K562 (cell line): ENCODE data around the gene SRSF6.

Source experiments
- BHLHE40 ChIP-seq: IDR thresholded peaks from 2 replicates; pipeline ENCODE4 v1.6.1; 2011; ENCODE audit warnings: low read length, improper control_type of control experiment
- CTCF ChIP-seq, 3 experiments: IDR thresholded peaks in 2 of 3; conservative IDR thresholded peaks in 1 of 3; 2 replicates each; pipeline ENCODE4 v1.5.1; 2011 to 2012; ENCODE audit warnings: low read length in 3 of 3, mild to moderate bottlenecking in 3 of 3, control low read depth in 2 of 3, improper control_type of control experiment in 1 of 3, inconsistent platforms in 1 of 3, low read depth in 1 of 3, mixed read lengths in 1 of 3, moderate library complexity in 1 of 3; ENCODE audit not compliant: insufficient read depth in 2 of 3
- E4F1 ChIP-seq: fragments of 250-450 bp; sonication (Bioruptor Pico); IDR thresholded peaks from 2 replicates; pipeline ENCODE4 v1.5.0; 2021; ENCODE audit warnings: mild to moderate bottlenecking, borderline replicate concordance
- EZH2 ChIP-seq: IDR thresholded peaks from 2 replicates; pipeline ENCODE4 v1.6.1; 2012; ENCODE audit warnings: low read depth, mild to moderate bottlenecking, inconsistent platforms, low read length, borderline replicate concordance
- POLR2A ChIP-seq: fragments of 450-650 bp; conservative IDR thresholded peaks from 2 replicates; pipeline ENCODE4 v1.6.1; 2016
- SRF ChIP-seq, 2 experiments: fragments of 250-450, 450-650 bp in 1 of 2; sonication (Bioruptor Pico) in 1 of 2; sonication (generic) in 1 of 2; formaldehyde crosslinking; IDR thresholded peaks; 2 replicates each; pipeline versions ENCODE4 v1.5.0 to v1.5.1; 2020 to 2022; ENCODE audit warnings: mild to moderate bottlenecking in 1 of 2, missing genetic modification reagents in 1 of 2

- no peak for TF ChIP-seq E4F1 (CRISPR knock-in tag)
- no peak for TF ChIP-seq POLR2A
- no peak for TF ChIP-seq BHLHE40
- no peak for TF ChIP-seq SRF (CRISPR knock-in tag; IDR thresholded peaks at IDR 0.05)
- no peak for TF ChIP-seq CTCF (IDR thresholded peaks at IDR 0.05 in 2 of 3, conservative IDR thresholded peaks at IDR 0.05 in 1 of 3; ENCODE audit: insufficient read depth in 2 of 3, low read depth in 1 of 3, low read length in 3 of 3)
- TF ChIP-seq EZH2: no peak
Observed at GRCh38 chr20:43415661-43416430, 41.9 kb upstream of the SRSF6 start.
